HepG2 (cell line): ENCODE measurements around the gene CEP162. TPM values are rescaled to one million over a fixed set of nuclear protein-coding genes. Genes with fewer than 3 reads are reported as not detected.

Experiments used
- ATAC-seq: fragments of 200-7000 bp; cut with Tn5 transposase; 3 replicates; pipeline ENCODE4 v1.9.1; 2020; ENCODE audit warnings: mild to moderate bottlenecking, moderate library complexity
- BruUV-seq: library from RNA; stranded (reverse); fragments of 400-500 nt; replicated peaks from 2 replicates; lab custom pipeline; 2021; lab: Mats Ljungman, UMichigan
- CTCF ChIA-PET: fragments of 300-600 bp; formaldehyde crosslinking; extraction: SDS; loops from one replicate; lab custom pipeline; 2021; ENCODE audit warnings: low total read pairs, inconsistent platforms, low intra/inter-chr PET ratio; lab: Yijun Ruan, JAX
- POLR2A ChIA-PET: fragments of 350-600 bp; sonication (Branson Sonifier 250); formaldehyde crosslinking; loops from one replicate; lab custom pipeline; 2020; ENCODE audit warnings: antibody characterized with exemption, inconsistent platforms; lab: Yijun Ruan, JAX
- DNase-seq: peaks from one replicate; pipeline ENCODE4 v3.0.0-alpha.2; 2015; ENCODE audit warnings: low spot score
- FAIRE-seq: peaks from 3 replicates; lab custom pipeline; 2011; peaks lifted over from hg19 to GRCh38; lab: Jason Lieb, UNC
- H2AFZ ChIP-seq: one replicate; pipeline ENCODE4 v1.6.1; 2011; ENCODE audit warnings: low read length, inconsistent platforms
- H3K27ac ChIP-seq: fragments of 300-600 bp; 3 replicates; pipeline ENCODE4 v1.8.0; 2011; ENCODE audit warnings: mixed run types, mild to moderate bottlenecking, mixed read lengths, low read length, inconsistent platforms; ENCODE audit not compliant: insufficient read depth; ENCODE audit errors: extremely low read length
- H3K27me3 ChIP-seq, 2 experiments: fragments of 200-600 bp in 1 of 2; 2 replicates in 1 of 2; 3 replicates in 1 of 2; pipeline versions ENCODE4 v1.6.0 to v1.8.0; 2011; ENCODE audit warnings: low read length in 2 of 2, mild to moderate bottlenecking in 2 of 2, moderate library complexity in 2 of 2, inconsistent platforms in 1 of 2; ENCODE audit not compliant: insufficient read depth in 2 of 2, control insufficient read depth in 1 of 2
- H3K36me3 ChIP-seq, 2 experiments: fragments of 200-600 bp in 1 of 2; replicated peaks in 1 of 2; 2 replicates in 1 of 2; 3 replicates in 1 of 2; pipeline versions ENCODE4 v1.5.1 to v1.8.0; 2011; ENCODE audit warnings: low read length in 2 of 2, inconsistent platforms in 1 of 2; ENCODE audit not compliant: insufficient read depth in 2 of 2, control insufficient read depth in 1 of 2
- H3K4me1 ChIP-seq: 2 replicates; pipeline ENCODE4 v1.5.1; 2012; ENCODE audit warnings: low read length, inconsistent platforms; ENCODE audit not compliant: insufficient read depth
- H3K4me2 ChIP-seq: 2 replicates; pipeline ENCODE4 v1.6.0; 2011; ENCODE audit warnings: low read depth, low read length, inconsistent platforms
- H3K4me3 ChIP-seq, 3 experiments: fragments of 200-600 bp in 1 of 3; sonication (generic), shearing (Covaris generic) in 1 of 3; replicated peaks in 1 of 3; 2 replicates each; pipeline ENCODE4 v1.5.1; 2011 to 2016; ENCODE audit warnings: low read length in 3 of 3, inconsistent platforms in 2 of 3, low read depth in 2 of 3, mild to moderate bottlenecking in 2 of 3, control low read depth in 1 of 3, mixed read lengths in 1 of 3; ENCODE audit not compliant: insufficient read depth in 1 of 3
- H3K79me2 ChIP-seq: one replicate; pipeline ENCODE4 v1.6.1; 2011; ENCODE audit warnings: low read length, inconsistent platforms; ENCODE audit not compliant: insufficient read depth
- H3K9ac ChIP-seq: 2 replicates; pipeline ENCODE4 v1.6.0; 2011; ENCODE audit warnings: mild to moderate bottlenecking, low read depth, low read length, inconsistent platforms; ENCODE audit not compliant: insufficient read depth
- H3K9me3 ChIP-seq: 2 replicates; pipeline ENCODE4 v1.5.1; 2012; ENCODE audit warnings: mild to moderate bottlenecking, low read length
- H4K20me1 ChIP-seq: 2 replicates; pipeline ENCODE4 v1.6.0; 2011; ENCODE audit warnings: inconsistent platforms, mild to moderate bottlenecking, low read length, moderate library complexity; ENCODE audit not compliant: insufficient read depth
- ARNT ChIP-seq: fragments of 450-650 bp; IDR thresholded peaks from 2 replicates; pipeline ENCODE4 v1.6.1; 2017
- BRD4 ChIP-seq: sonication (generic); formaldehyde crosslinking; IDR thresholded peaks from 2 replicates; pipeline ENCODE4 v1.4.0; 2020; ENCODE audit warnings: missing genetic modification reagents
- DMTF1 ChIP-seq: sonication (generic); formaldehyde crosslinking; IDR thresholded peaks from 2 replicates; pipeline ENCODE4 v1.4.0; 2020; ENCODE audit warnings: mild to moderate bottlenecking, missing genetic modification reagents
- FOSL2 ChIP-seq: sonication (generic); formaldehyde crosslinking; IDR thresholded peaks from 2 replicates; pipeline ENCODE4 v1.4.0; 2020; ENCODE audit warnings: missing genetic modification reagents
- FOXM1 ChIP-seq: sonication (generic); formaldehyde crosslinking; IDR thresholded peaks from 2 replicates; pipeline ENCODE4 v1.5.0; 2020; ENCODE audit warnings: missing genetic modification reagents
- GATAD1 ChIP-seq: IDR thresholded peaks from 2 replicates; pipeline ENCODE4 v1.6.1; 2016; ENCODE audit warnings: missing genetic modification reagents, missing compliant biosample characterization
- KAT7 ChIP-seq: IDR thresholded peaks from 2 replicates; pipeline ENCODE4 v1.6.1; 2018; ENCODE audit warnings: borderline replicate concordance, missing compliant biosample characterization
- KLF6 ChIP-seq: IDR thresholded peaks from 2 replicates; pipeline ENCODE4 v1.8.0; 2016; ENCODE audit warnings: missing biosample characterization, missing genetic modification reagents
- MTF2 ChIP-seq: sonication (generic); formaldehyde crosslinking; IDR thresholded peaks from 2 replicates; pipeline ENCODE4 v1.5.0; 2020; ENCODE audit warnings: missing genetic modification reagents, borderline replicate concordance
- NFRKB ChIP-seq: fragments of 450-650 bp; IDR thresholded peaks from 2 replicates; pipeline ENCODE4 v1.6.1; 2017
- PRMT3 ChIP-seq: sonication (generic); formaldehyde crosslinking; IDR thresholded peaks from 2 replicates; pipeline ENCODE4 v1.8.1; 2022; ENCODE audit warnings: low read depth, mild to moderate bottlenecking, moderate library complexity, missing genetic modification reagents, borderline replicate concordance
- SIN3B ChIP-seq: fragments of 150-350 bp; IDR thresholded peaks from 2 replicates; pipeline ENCODE4 v1.6.1; 2014; ENCODE audit warnings: low read length
- TFE3 ChIP-seq: IDR thresholded peaks from 2 replicates; pipeline ENCODE4 v1.6.1; 2016
- USF2 ChIP-seq, 2 experiments: sonication (generic) in 1 of 2; formaldehyde crosslinking in 1 of 2; IDR thresholded peaks; 2 replicates each; pipeline versions ENCODE4 v1.5.1 to v1.6.1; 2011 to 2020; ENCODE audit warnings: borderline replicate concordance in 1 of 2, low read depth in 1 of 2, low read length in 1 of 2, mild to moderate bottlenecking in 1 of 2, missing genetic modification reagents in 1 of 2, moderate library complexity in 1 of 2
- ZBTB21 ChIP-seq: sonication (generic); formaldehyde crosslinking; IDR thresholded peaks from 2 replicates; pipeline ENCODE4 v1.4.0; 2020; ENCODE audit warnings: missing genetic modification reagents
- ZMYM3 ChIP-seq: sonication (generic); formaldehyde crosslinking; IDR thresholded peaks from 2 replicates; pipeline ENCODE4 v1.5.1; 2020; ENCODE audit warnings: mild to moderate bottlenecking, missing genetic modification reagents
- ZNF296 ChIP-seq: sonication (generic); formaldehyde crosslinking; conservative IDR thresholded peaks from 2 replicates; pipeline ENCODE4 v1.5.0; 2020; ENCODE audit warnings: mild to moderate bottlenecking, missing genetic modification reagents
- ZNF337 ChIP-seq: sonication (generic); formaldehyde crosslinking; IDR thresholded peaks from 2 replicates; pipeline ENCODE4 v1.5.1; 2020; ENCODE audit warnings: missing genetic modification reagents, low read depth, mild to moderate bottlenecking, borderline replicate concordance
- ZNF382 ChIP-seq: sonication (generic); formaldehyde crosslinking; IDR thresholded peaks from 2 replicates; pipeline ENCODE4 v1.5.0; 2020; ENCODE audit warnings: missing genetic modification reagents, mild to moderate bottlenecking, borderline replicate concordance
- ZNF432 ChIP-seq: sonication (generic); formaldehyde crosslinking; IDR thresholded peaks from 2 replicates; pipeline ENCODE4 v1.5.0; 2020; ENCODE audit warnings: missing genetic modification reagents, mild to moderate bottlenecking, borderline replicate concordance
- WGBS: methylation state at CpG from one replicate; pipeline ENCODE4 v1.1.6; 2017; ENCODE audit warnings: low lambda C conversion rate; 5-methylcytosine and 5-hydroxymethylcytosine counted together
- in situ Hi-C: cut with HindIII; loops from 2 replicates; pipeline ENCODE4 v1.10.0; 2017; ENCODE audit warnings: low pct_unique_long_range_greater_than_20kb; ENCODE audit not compliant: extremely low pct_ligation_motif_present
- intact Hi-C: fragments of 100-400 bp; cut with micrococcal nuclease; formaldehyde crosslinking; loops from one replicate; pipeline ENCODE4 v1.10.0; 2022; ENCODE audit not compliant: unreplicated experiment
- polyA plus RNA-seq, 8 experiments: library from polyadenylated mRNA; depleted of rRNA in 3 of 8; stranded (reverse) in 7 of 8; unstranded in 1 of 8; fragments of >200 nt; fragmentation: Illumina TruSeq in 4 of 8; extraction: Trizol in 4 of 8; gene quantifications; 2 replicates each; pipeline versions ENCODE4 v1.2.1 to v1.2.3, GENCODE V29; 2011 to 2016; ENCODE audit warnings: low read depth in 4 of 8, missing spikeins in 1 of 8, mixed read lengths in 1 of 8; ENCODE audit not compliant: insufficient read depth in 1 of 8
- total RNA-seq, 5 experiments: library from RNA; depleted of rRNA; stranded (reverse); fragments of >200 nt; fragmentation: Illumina TruSeq; extraction: Trizol; gene quantifications; 2 replicates each; pipeline ENCODE4 v1.2.3, GENCODE V29; 2016; ENCODE audit warnings: low read depth in 1 of 5

Gene CEP162
- total and polyA plus RNA-seq, 2 of the 13 experiments (the other 11 are each of a cell fraction or from before 2014, with no cell fraction given) = 0.50 to 7.9 TPM

GRCh38 chr6:84137989-84138575 is 89.4 kb downstream of the CEP162 start (continued):
- TF ChIP-seq ZNF337 (no peak), KAT7 (no peak), ZBTB21 (CRISPR knock-in tag) (no peak), USF2 (IDR thresholded peaks at IDR 0.05; ENCODE audit: low read depth, low read length) (no peak), USF2 (CRISPR knock-in tag; IDR thresholded peaks at IDR 0.05; ENCODE audit: borderline replicate concordance) (no peak), TFE3 (CRISPR knock-in tag) (no peak), BRD4 (no peak)

DNA sequence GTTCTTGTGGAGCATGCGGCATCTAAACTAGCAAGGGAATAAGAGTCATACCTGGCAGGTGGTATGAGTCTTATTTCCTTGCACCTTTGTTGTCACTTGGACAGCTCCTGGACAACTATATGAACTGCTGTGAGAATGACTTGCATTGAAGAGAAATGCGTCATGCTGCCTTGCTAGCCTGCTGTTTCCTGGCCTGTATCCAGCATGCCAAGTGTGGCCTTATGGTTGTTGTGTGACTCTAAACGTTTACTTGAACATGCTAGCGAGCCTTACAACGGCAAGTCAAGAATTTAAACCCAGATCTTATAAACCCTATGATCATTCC is 90.4 kb downstream of the CEP162 start:
- no peaks in the 10 kb centered on the region for H4K20me1 ChIP-seq
- no peak overlapping the region for H3K27ac ChIP-seq
- peaks cover 2 to 4% of the 10 kb centered on the region in 2 experiments; a peak in 1 of 5 replicates for H3K36me3 ChIP-seq
- 78% methylated on average over 5 of the region's 5 CpGs for WGBS
- intact Hi-C loops (no loop called here), in situ Hi-C loops (no loop called here)
- no peak overlapping the region for H2AFZ ChIP-seq
- no peaks in the 10 kb centered on the region for H3K27me3 ChIP-seq
- no peak overlapping the region for H3K9ac ChIP-seq
- no peaks in the 10 kb centered on the region for H3K79me2 ChIP-seq
- no peak for FAIRE-seq
- H3K4me2 ChIP-seq = no peak overlapping the region
- no TSS peak for BruUV-seq
- ATAC-seq = no peak
- no peak overlapping the region for H3K4me3 ChIP-seq
- ChIA-PET POLR2A (no interaction called here), CTCF (no interaction called here)
- DNase-seq = no peak
- peaks cover 13% of the 10 kb centered on the region; the same call in 1 of the 2 replicates for H3K4me1 ChIP-seq
- peaks cover 5% of the 10 kb centered on the region for H3K9me3 ChIP-seq
- no peak for TF ChIP-seq FOXM1
- TF ChIP-seq GATAD1 = no peak
- no peak for TF ChIP-seq NFRKB
- TF ChIP-seq PRMT3 (CRISPR knock-in tag) = no peak
- TF ChIP-seq KLF6 (CRISPR knock-in tag) = no peak
- TF ChIP-seq SIN3B = no peak
- no peak for TF ChIP-seq ZNF296 (CRISPR knock-in tag)
- no peak for TF ChIP-seq ZNF337
- no peak for TF ChIP-seq ZNF432
- no peak for TF ChIP-seq FOSL2
- no peak for TF ChIP-seq DMTF1 (CRISPR knock-in tag)
- no peak for TF ChIP-seq ZNF382 (CRISPR knock-in tag)
- TF ChIP-seq ARNT = no peak
- TF ChIP-seq ZMYM3 (CRISPR knock-in tag) = no peak
- TF ChIP-seq MTF2 = no peak
